HG02852 (cell line): Measurements from ENCODE around the gene TANGO6.

Experiments
- ATAC-seq: cut with Tn5 transposase; IDR thresholded peaks from one replicate; pipeline ENCODE4 v1.9.1; 2021; ENCODE audit warnings: mild to moderate bottlenecking, moderate library complexity; ENCODE audit not compliant: unreplicated experiment

TANGO6 gene

DNA sequence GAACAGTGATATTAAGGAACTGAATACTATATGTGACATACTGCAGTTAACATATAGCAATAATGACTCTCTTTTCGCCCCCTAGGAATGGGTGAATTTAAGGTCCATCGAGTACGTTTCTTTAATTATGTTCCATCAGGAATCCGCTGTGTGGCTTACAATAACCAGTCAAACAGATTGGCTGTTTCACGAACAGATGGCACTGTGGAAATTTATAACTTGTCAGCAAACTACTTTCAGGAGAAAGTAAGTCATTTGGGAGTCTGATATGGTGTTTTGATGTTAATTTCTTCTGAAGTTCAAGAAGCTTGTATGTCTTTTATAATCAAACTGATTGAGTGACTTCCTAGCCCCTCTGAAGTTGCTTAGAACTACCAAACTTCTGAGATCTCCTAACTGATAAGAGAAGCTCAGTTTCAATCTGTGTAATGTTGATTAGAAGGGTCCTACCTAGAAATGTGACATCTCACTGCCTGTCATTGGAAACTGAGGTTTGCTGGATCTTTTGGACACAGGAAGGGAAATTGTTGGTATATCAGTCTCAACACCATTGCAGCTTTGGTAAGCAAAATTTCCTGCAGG, 290.1 kb downstream of the TANGO6 start:
- ATAC-seq, result no peak
